Stimulated activated CD8-positive, alpha-beta memory T cell treated with anti-CD3 and anti-CD28 coated beads, Interleukin-2, amount 100 ng/mL, for 1 hour (primary cell): ENCODE results near the gene ZNF638.

Source experiments
- DNase-seq, 2 donors: peaks; one replicate each; pipeline ENCODE4 v3.0.0-alpha.2; 2020; ENCODE audit warnings: low read depth in 2 of 2

The ZNF638 gene

GRCh38 chr2:71472019-71472418, 140.4 kb downstream of the ZNF638 start:
- no peak for DNase-seq

GRCh38 chr2:71473346-71474031, 141.9 kb downstream of the ZNF638 start:
- DNase-seq = no peak

GRCh38 chr2:71474116-71474743, 142.6 kb downstream of the ZNF638 start:
- DNase-seq = no peak

GRCh38 chr2:71474744-71475397, 143.3 kb downstream of the ZNF638 start:
- no peak for DNase-seq

GRCh38 chr2:71476495-71476894, 144.9 kb downstream of the ZNF638 start:
- no peak for DNase-seq

GRCh38 chr2:71477231-71477691, 145.7 kb downstream of the ZNF638 start:
- DNase-seq = no peak

GRCh38 chr2:71478806-71479205, 147.2 kb downstream of the ZNF638 start:
- DNase-seq = no peak

GRCh38 chr2:71479261-71479660, 147.7 kb downstream of the ZNF638 start:
- no peak for DNase-seq

GRCh38 chr2:71481111-71481510, 149.5 kb downstream of the ZNF638 start:
- DNase-seq = no peak

GRCh38 chr2:71482055-71482454, 150.5 kb downstream of the ZNF638 start:
- no peak for DNase-seq

GRCh38 chr2:71483246-71483645, 151.7 kb downstream of the ZNF638 start:
- DNase-seq = no peak

GRCh38 chr2:71484354-71484753, 152.8 kb downstream of the ZNF638 start:
- no peak for DNase-seq
